ENCODE measurements around the gene APBA2.
"Not testable (repeated sequence)": the region's sequence is repeated elsewhere in the genome, so short reads cannot be mapped to it uniquely, and the experiment has no call there.

The APBA2 gene

DNA sequence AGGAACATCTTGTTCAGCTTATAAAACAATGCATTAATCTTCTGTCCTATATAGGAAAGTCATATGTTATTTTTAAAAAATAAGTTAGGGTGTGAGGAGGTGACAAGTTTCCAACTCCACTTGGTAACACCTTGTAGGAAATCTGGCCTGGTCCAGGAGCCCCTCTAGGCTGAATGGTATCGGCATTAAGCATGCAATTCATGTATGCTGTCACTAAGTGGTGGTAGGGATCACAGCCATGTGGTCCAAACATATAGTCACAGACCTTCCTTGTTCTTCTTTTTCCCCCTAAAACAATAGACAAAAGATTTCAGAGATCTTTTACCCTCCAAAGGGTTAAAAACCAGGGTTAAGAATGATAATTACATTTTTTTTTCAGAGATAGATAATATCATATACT lies 4.2 kb upstream of the APBA2 start:
- no peak overlapping the region for H3K4me3 ChIP-seq (ENCODE audit: low read length)
- H3K27me3 ChIP-seq (ENCODE audit: control insufficient read depth, insufficient read depth, low read length): peaks cover 15% of the 10 kb centered on the region
- H3K9me3 ChIP-seq (ENCODE audit: control insufficient read depth, low read length): no peaks in the 10 kb centered on the region
- H3K36me3 ChIP-seq (ENCODE audit: control insufficient read depth, insufficient read depth, low read length): no peaks in the 10 kb centered on the region
- no peak overlapping the region for H3K9ac ChIP-seq (ENCODE audit: low read length)
- no peaks in the 10 kb centered on the region for H3K4me1 ChIP-seq (ENCODE audit: control insufficient read depth, insufficient read depth, low read length)

GRCh38 chr15:28884151-28884940 lies 1.4 kb upstream of the APBA2 start:
- no peaks in the 10 kb centered on the region for H3K36me3 ChIP-seq (ENCODE audit: control insufficient read depth, insufficient read depth, low read length)
- no peaks in the 10 kb centered on the region for H3K4me1 ChIP-seq (ENCODE audit: control insufficient read depth, insufficient read depth, low read length)
- H3K27me3 ChIP-seq (ENCODE audit: control insufficient read depth, insufficient read depth, low read length): peaks cover 26% of the 10 kb centered on the region
- H3K4me3 ChIP-seq (ENCODE audit: low read length): no peak overlapping the region
- no peak overlapping the region for H3K9ac ChIP-seq (ENCODE audit: low read length)
- no peaks in the 10 kb centered on the region for H3K9me3 ChIP-seq (ENCODE audit: control insufficient read depth, low read length)

- H3K9ac ChIP-seq (ENCODE audit: low read length): no peak overlapping the region
- H3K36me3 ChIP-seq (ENCODE audit: control insufficient read depth, insufficient read depth, low read length): no peaks in the 10 kb centered on the region
- no peak overlapping the region for H3K4me3 ChIP-seq (ENCODE audit: low read length)
- H3K9me3 ChIP-seq (ENCODE audit: control insufficient read depth, low read length): no peaks in the 10 kb centered on the region
- H3K4me1 ChIP-seq (ENCODE audit: control insufficient read depth, insufficient read depth, low read length): no peaks in the 10 kb centered on the region
- H3K27me3 ChIP-seq (ENCODE audit: control insufficient read depth, insufficient read depth, low read length): peaks cover 26% of the 10 kb centered on the region
Observed at GRCh38 chr15:28885128-28885629, 595 bp upstream of the APBA2 start.

DNA sequence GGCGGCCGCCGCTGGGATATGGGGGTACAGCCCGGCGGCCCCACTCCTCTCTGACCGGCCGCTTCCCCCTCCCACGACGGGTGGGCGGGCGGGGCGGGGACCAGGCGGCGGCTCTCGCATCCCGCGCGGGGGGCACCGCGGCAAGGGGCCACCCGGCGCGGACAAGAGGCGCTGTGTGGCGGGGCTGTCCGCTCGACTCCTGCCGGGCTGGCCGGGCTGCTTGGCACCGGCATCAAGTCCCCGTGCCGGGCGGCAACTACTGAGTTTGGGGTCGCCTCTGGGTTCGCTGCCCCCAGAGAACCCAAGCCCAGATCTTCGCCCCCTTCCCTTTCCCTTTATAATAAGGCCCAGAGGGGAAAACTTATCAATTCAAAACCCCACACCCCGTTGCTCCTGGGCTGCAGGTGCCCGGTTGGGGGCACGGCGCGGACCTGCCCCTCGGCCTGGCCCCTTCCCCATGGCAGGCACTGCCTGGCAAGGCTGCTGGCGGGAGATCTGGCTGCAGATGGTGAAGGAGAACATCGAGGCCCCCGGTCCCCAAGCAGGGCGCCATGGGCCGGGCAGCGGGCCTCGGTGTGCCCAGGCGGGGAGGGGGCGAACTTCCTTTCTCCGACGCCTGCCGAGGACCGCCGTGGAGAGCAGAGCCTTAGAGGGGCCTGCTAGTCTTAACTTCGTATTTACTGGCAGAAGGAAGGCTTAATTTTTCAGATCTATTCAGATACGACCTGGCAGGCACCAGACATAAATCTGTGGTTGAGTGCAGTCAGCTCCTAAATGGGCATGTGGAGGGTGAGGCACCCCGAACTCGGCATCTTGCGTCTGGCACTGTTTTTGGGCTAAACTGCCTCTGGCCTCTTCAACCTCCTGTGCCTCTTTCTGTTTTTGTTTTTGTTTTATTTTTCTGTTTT lies 911 bp downstream of the APBA2 start:
- Histone ChIP-seq H3K4me3 (ENCODE audit: low read length) (no peak overlapping the region), H3K9me3 (ENCODE audit: control insufficient read depth, low read length) (no peaks in the 10 kb centered on the region)

DNA sequence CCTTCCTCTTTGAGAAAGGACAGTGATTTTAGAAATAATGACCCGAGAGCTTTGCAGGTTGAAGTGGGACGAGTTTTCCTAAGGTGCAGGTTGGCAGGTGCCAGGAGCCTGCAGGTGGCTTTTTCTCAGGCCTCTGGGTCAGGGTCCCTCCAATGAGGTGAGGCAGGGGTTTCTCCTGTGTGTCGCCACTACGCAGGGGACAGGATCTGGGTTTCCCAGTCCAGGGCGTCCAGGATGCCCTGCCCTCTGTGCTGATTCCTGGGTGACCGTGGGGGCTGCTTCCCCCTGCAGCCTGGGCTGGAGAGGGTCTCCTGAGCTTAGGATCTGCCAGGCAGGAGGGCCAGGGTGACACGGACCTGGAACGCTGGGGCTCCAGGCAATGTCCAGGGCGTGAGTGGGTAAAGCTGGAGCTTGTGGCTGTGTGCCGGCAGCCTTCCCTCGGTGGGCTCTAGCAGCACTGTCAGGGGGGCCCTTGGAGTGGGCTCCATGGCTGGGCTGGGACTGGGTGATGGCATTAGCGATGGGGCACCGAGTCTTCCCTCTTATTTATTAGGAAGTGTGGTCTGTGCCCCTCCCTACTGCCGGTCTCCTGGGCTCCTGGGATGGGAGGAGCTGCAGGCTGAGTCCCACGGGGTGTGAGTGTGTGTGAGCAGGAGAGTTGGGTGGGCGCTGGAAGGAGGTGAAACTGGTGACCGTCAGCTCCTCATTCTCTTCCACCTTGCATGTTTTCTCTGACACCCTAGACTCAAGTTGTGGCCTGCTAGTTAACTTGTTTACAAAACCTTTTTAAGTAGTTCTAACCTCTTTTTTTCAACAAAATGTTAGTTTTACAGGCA lies 1.8 kb downstream of the APBA2 start:
- Histone ChIP-seq H3K9me3 (ENCODE audit: control insufficient read depth, low read length) (no peaks in the 10 kb centered on the region), H3K4me1 (ENCODE audit: control insufficient read depth, insufficient read depth, low read length) (no peaks in the 10 kb centered on the region), H3K27me3 (ENCODE audit: control insufficient read depth, insufficient read depth, low read length) (peaks cover 26% of the 10 kb centered on the region), H3K36me3 (ENCODE audit: control insufficient read depth, insufficient read depth, low read length) (no peaks in the 10 kb centered on the region), H3K4me3 (ENCODE audit: low read length) (no peak overlapping the region), H3K9ac (ENCODE audit: low read length) (no peak overlapping the region)

More for the DNA sequence above, 911 bp downstream of the APBA2 start:
- Histone ChIP-seq H3K9ac (ENCODE audit: low read length) (no peak overlapping the region), H3K36me3 (ENCODE audit: control insufficient read depth, insufficient read depth, low read length) (no peaks in the 10 kb centered on the region), H3K4me1 (ENCODE audit: control insufficient read depth, insufficient read depth, low read length) (no peaks in the 10 kb centered on the region), H3K27me3 (ENCODE audit: control insufficient read depth, insufficient read depth, low read length) (peaks cover 26% of the 10 kb centered on the region)

GRCh38 chr15:28888302-28888894 lies 2.6 kb downstream of the APBA2 start:
- Histone ChIP-seq H3K36me3 (ENCODE audit: control insufficient read depth, insufficient read depth, low read length) (no peaks in the 10 kb centered on the region), H3K4me1 (ENCODE audit: control insufficient read depth, insufficient read depth, low read length) (no peaks in the 10 kb centered on the region), H3K4me3 (ENCODE audit: low read length) (no peak overlapping the region), H3K9ac (ENCODE audit: low read length) (no peak overlapping the region), H3K9me3 (ENCODE audit: control insufficient read depth, low read length) (no peaks in the 10 kb centered on the region), H3K27me3 (ENCODE audit: control insufficient read depth, insufficient read depth, low read length) (peaks cover 26% of the 10 kb centered on the region)

DNA sequence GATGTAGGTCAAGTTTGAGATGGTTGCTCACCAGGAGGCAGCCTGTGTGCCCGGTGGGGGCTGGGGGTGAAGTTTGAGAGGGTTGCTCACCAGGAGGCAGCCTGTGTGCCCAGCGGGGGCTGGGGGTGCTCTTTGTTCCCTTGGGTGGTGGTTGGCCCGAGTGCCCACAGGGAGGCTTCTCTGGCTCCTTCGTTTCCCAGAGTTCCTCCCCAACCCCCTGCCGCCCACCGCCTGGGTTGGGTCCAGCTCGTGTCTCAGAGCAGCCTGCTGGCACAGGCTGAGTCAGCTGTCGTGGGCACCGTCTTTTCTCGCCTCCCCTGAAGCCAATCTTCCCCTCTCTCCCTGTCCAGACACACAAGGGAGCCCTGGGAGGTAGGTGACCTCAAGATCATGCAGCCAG lies 3.1 kb downstream of the APBA2 start:
- Histone ChIP-seq H3K27me3 (ENCODE audit: control insufficient read depth, insufficient read depth, low read length) (peaks cover 26% of the 10 kb centered on the region), H3K9ac (ENCODE audit: low read length) (no peak overlapping the region), H3K9me3 (ENCODE audit: control insufficient read depth, low read length) (no peaks in the 10 kb centered on the region)

DNA sequence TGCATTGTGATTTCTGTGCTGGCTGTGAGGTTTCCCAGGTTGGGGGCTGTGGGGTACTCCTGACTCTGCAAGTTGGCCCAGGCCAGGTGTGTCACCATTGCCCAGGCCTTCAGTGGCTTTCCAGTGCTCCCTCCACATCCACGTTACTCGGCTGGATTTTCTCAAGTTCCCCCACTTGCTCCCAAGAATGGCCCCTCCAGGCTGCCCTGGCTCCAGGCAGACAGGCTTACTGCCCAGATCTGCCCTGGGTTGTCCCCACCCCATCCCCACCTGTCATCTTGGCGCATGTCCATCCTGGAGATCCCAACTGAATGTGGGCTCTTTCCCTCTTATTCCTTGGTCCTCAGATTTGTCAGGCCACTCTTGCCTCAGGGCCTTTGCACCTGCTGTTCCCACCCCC lies 3.6 kb downstream of the APBA2 start:
- no peak overlapping the region for H3K4me3 ChIP-seq (ENCODE audit: low read length)
- peaks cover 25% of the 10 kb centered on the region for H3K27me3 ChIP-seq (ENCODE audit: control insufficient read depth, insufficient read depth, low read length)
- no peaks in the 10 kb centered on the region for H3K36me3 ChIP-seq (ENCODE audit: control insufficient read depth, insufficient read depth, low read length)
- H3K9me3 ChIP-seq (ENCODE audit: control insufficient read depth, low read length): no peaks in the 10 kb centered on the region
- no peak overlapping the region for H3K9ac ChIP-seq (ENCODE audit: low read length)
- no peaks in the 10 kb centered on the region for H3K4me1 ChIP-seq (ENCODE audit: control insufficient read depth, insufficient read depth, low read length)

More for the DNA sequence above, 3.1 kb downstream of the APBA2 start:
- Histone ChIP-seq H3K4me3 (ENCODE audit: low read length) (no peak overlapping the region), H3K36me3 (ENCODE audit: control insufficient read depth, insufficient read depth, low read length) (no peaks in the 10 kb centered on the region), H3K4me1 (ENCODE audit: control insufficient read depth, insufficient read depth, low read length) (no peaks in the 10 kb centered on the region)

DNA sequence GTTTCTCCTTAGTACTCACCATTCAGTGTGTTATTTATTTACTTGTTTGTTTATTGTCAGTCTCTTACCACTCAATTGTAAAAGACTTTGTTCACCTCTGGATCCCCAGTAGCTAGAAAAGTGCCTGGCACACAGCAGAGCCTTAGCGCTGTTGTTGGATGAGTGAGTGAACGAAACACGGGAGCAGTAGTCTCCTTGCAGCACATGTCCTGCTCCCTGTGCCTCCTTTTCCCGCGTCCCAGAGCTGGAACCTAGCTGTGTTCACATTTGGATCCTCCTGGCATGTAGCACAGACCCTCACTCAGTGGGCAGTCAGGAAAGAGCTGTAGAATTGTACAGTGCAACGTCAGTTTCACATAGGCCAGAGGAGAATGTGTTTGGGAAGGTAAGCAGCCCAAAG lies 4.1 kb downstream of the APBA2 start:
- H3K36me3 ChIP-seq (ENCODE audit: control insufficient read depth, insufficient read depth, low read length); H3K4me3 ChIP-seq (ENCODE audit: low read length); H3K9me3 ChIP-seq (ENCODE audit: control insufficient read depth, low read length); H3K4me1 ChIP-seq (ENCODE audit: control insufficient read depth, insufficient read depth, low read length); H3K9ac ChIP-seq (ENCODE audit: low read length): not testable (repeated sequence)
- peaks cover 19% of the 10 kb centered on the region for H3K27me3 ChIP-seq (ENCODE audit: control insufficient read depth, insufficient read depth, low read length)

GRCh38 chr15:28890291-28890690 lies 4.5 kb downstream of the APBA2 start:
- not testable (repeated sequence) for H3K36me3 ChIP-seq (ENCODE audit: control insufficient read depth, insufficient read depth, low read length); H3K4me1 ChIP-seq (ENCODE audit: control insufficient read depth, insufficient read depth, low read length); H3K9me3 ChIP-seq (ENCODE audit: control insufficient read depth, low read length); H3K4me3 ChIP-seq (ENCODE audit: low read length); H3K9ac ChIP-seq (ENCODE audit: low read length)
- H3K27me3 ChIP-seq (ENCODE audit: control insufficient read depth, insufficient read depth, low read length): peaks cover 15% of the 10 kb centered on the region

- Histone ChIP-seq H3K4me3 (ENCODE audit: low read length) (no peak overlapping the region), H3K27me3 (ENCODE audit: control insufficient read depth, insufficient read depth, low read length) (peaks cover 12% of the 10 kb centered on the region), H3K9ac (ENCODE audit: low read length) (no peak overlapping the region), H3K36me3 (ENCODE audit: control insufficient read depth, insufficient read depth, low read length) (no peaks in the 10 kb centered on the region), H3K4me1 (ENCODE audit: control insufficient read depth, insufficient read depth, low read length) (no peaks in the 10 kb centered on the region), H3K9me3 (ENCODE audit: control insufficient read depth, low read length) (no peaks in the 10 kb centered on the region)
Observed at GRCh38 chr15:28890711-28891495, 5.1 kb downstream of the APBA2 start.
